B cell (primary cell): ENCODE results near the gene FOXO4. TPM values are rescaled to one million over a fixed set of nuclear protein-coding genes. Genes with fewer than 3 reads are reported as not detected.

ENCODE experiments used
- ATAC-seq: fragments of 200-7000 bp; cut with Tn5 transposase; one replicate; pipeline ENCODE4 v1.10.0; 2021; ENCODE audit warnings: low read depth, mild to moderate bottlenecking, moderate number of reproducible peaks, moderate library complexity
- CTCF ChIA-PET: fragments of 350-600 bp; sonication (Branson Sonifier 250); formaldehyde crosslinking; loops from one replicate; lab custom pipeline; 2021; ENCODE audit warnings: antibody characterized with exemption, inconsistent platforms; lab: Charles Lee
- POLR2A ChIA-PET: fragments of 350-600 bp; sonication (Branson Sonifier 250); formaldehyde crosslinking; loops from one replicate; lab custom pipeline; 2021; ENCODE audit warnings: antibody characterized with exemption; lab: Charles Lee
- DNase-seq: peaks from one replicate; pipeline ENCODE4 v3.0.0; 2013
- H2AFZ ChIP-seq: 2 replicates; pipeline ENCODE4 v1.6.1; 2012; ENCODE audit warnings: mild to moderate bottlenecking, low read depth, low read length; ENCODE audit not compliant: insufficient read depth, poor library complexity, severe bottlenecking
- H3K27ac ChIP-seq, 2 donors: 1 replicate in 1 of 2; 2 replicates in 1 of 2; pipeline ENCODE4 v1.5.1; 2012 to 2013; ENCODE audit warnings: low read length in 2 of 2, mild to moderate bottlenecking in 2 of 2, moderate library complexity in 1 of 2
- H3K27me3 ChIP-seq, 4 experiments: fragments of 200-600 bp in 1 of 4; sonication (generic) in 1 of 4; replicated peaks in 1 of 4; 1 replicate in 2 of 4; 2 replicates in 2 of 4; pipeline versions ENCODE4 v1.6.1 to v1.7.0; 2013 to 2016; ENCODE audit warnings: low read length in 3 of 4, mild to moderate bottlenecking in 2 of 4, mixed read lengths in 1 of 4, moderate library complexity in 1 of 4; ENCODE audit not compliant: insufficient read depth in 4 of 4, control insufficient read depth in 3 of 4; ENCODE audit errors: control extremely low read depth in 1 of 4
- H3K36me3 ChIP-seq, 2 experiments: replicated peaks in 1 of 2; 1 replicate in 1 of 2; 2 replicates in 1 of 2; pipeline versions ENCODE4 v1.6.1 to v1.7.1; 2013; ENCODE audit warnings: low read length in 1 of 2; ENCODE audit not compliant: insufficient read depth in 2 of 2, control insufficient read depth in 1 of 2; ENCODE audit errors: control extremely low read depth in 1 of 2, extremely low read depth in 1 of 2
- H3K4me1 ChIP-seq, 2 donors: fragments of 200-600 bp in 1 of 2; sonication (generic) in 1 of 2; 1 replicate in 1 of 2; 2 replicates in 1 of 2; pipeline versions ENCODE4 v1.5.1 to v1.6.1; 2013 to 2017; ENCODE audit warnings: low read length in 2 of 2; ENCODE audit not compliant: control insufficient read depth in 2 of 2, insufficient read depth in 2 of 2
- H3K4me2 ChIP-seq: replicated peaks from 2 replicates; pipeline ENCODE3; 2012; ENCODE audit warnings: mild to moderate bottlenecking, low read depth, low read length; ENCODE audit not compliant: poor library complexity, severe bottlenecking
- H3K4me3 ChIP-seq, 5 experiments: fragments of 200-600 bp in 1 of 5; sonication (generic) in 1 of 5; 1 replicate in 3 of 5; 2 replicates in 2 of 5; pipeline versions ENCODE4 v1.5.1 to v1.7.0; 2011 to 2016; ENCODE audit warnings: low read length in 4 of 5, mild to moderate bottlenecking in 4 of 5, low read depth in 2 of 5, control low read depth in 1 of 5, moderate library complexity in 1 of 5; ENCODE audit not compliant: insufficient read depth in 1 of 5; ENCODE audit errors: control extremely low read depth in 1 of 5, extremely low read depth in 1 of 5
- H3K79me2 ChIP-seq: fragments of 200-600 bp; sonication (generic); one replicate; pipeline ENCODE4 v1.6.0; 2016; ENCODE audit warnings: low read length; ENCODE audit not compliant: control insufficient read depth, insufficient read depth
- H3K9ac ChIP-seq: fragments of 200-600 bp; sonication (generic); 2 replicates; pipeline ENCODE4 v1.6.1; 2017; ENCODE audit warnings: mild to moderate bottlenecking, low read length, moderate library complexity
- H3K9me3 ChIP-seq, 3 donors: one replicate each; pipeline versions ENCODE4 v1.6.1 to v1.7.1; 2013; ENCODE audit warnings: low read length in 2 of 3; ENCODE audit not compliant: control insufficient read depth in 2 of 3, insufficient read depth in 1 of 3; ENCODE audit errors: control extremely low read depth in 1 of 3
- H4K20me1 ChIP-seq: 2 replicates; pipeline ENCODE4 v1.6.0; 2012; ENCODE audit warnings: mild to moderate bottlenecking, low read length; ENCODE audit not compliant: insufficient read depth, control insufficient read depth, poor library complexity, severe bottlenecking
- H3K27ac Mint-ChIP-seq: one replicate; pipeline ENCODE4 v1.8.0; 2021; ENCODE audit warnings: mixed read lengths
- H3K27me3 Mint-ChIP-seq: one replicate; pipeline ENCODE4 v1.8.0; 2021; ENCODE audit warnings: mixed read lengths
- H3K4me1 Mint-ChIP-seq: one replicate; pipeline ENCODE4 v1.8.0; 2021; ENCODE audit warnings: mixed read lengths
- H3K4me3 Mint-ChIP-seq: one replicate; pipeline ENCODE4 v1.8.0; 2021; ENCODE audit warnings: mixed read lengths
- H3K9me3 Mint-ChIP-seq: one replicate; pipeline ENCODE4 v1.8.0; 2022; ENCODE audit warnings: mixed read lengths; ENCODE audit not compliant: insufficient read depth
- CTCF ChIP-seq: fragments of 200-600 bp; IDR thresholded peaks from one replicate; pipeline ENCODE4 v1.8.0; 2022; ENCODE audit warnings: antibody characterized with exemption, mild to moderate bottlenecking
- EZH2 ChIP-seq: IDR thresholded peaks from 2 replicates; pipeline ENCODE4 v1.6.1; 2012; ENCODE audit warnings: borderline replicate concordance, low read depth, mild to moderate bottlenecking, moderate library complexity, low read length; ENCODE audit not compliant: insufficient read depth, poor library complexity, severe bottlenecking
- WGBS: methylation state at CpG from one replicate; pipeline ENCODE4 v1.1.5; 2013; ENCODE audit warnings: missing lambda C conversion rate; ENCODE audit not compliant: insufficient coverage; 5-methylcytosine and 5-hydroxymethylcytosine counted together
- intact Hi-C: fragments of 100-400 bp; cut with micrococcal nuclease; formaldehyde crosslinking; loops from one replicate; pipeline ENCODE4 v1.10.0; 2022
- polyA plus RNA-seq: library from polyadenylated mRNA; depleted of rRNA; stranded (reverse); fragments of >200 nt; gene quantifications from 2 replicates; pipeline ENCODE4 v1.2.3, GENCODE V29; 2012
- total RNA-seq, 2 donors: library from RNA; stranded (reverse); fragments of 120-200 nt in 1 of 2; gene quantifications; 1 replicate in 1 of 2; 2 replicates in 1 of 2; pipeline versions ENCODE4 v1.2.3 to v1.2.4, GENCODE V29; 2013 to 2022

FOXO4 gene
- total and polyA plus RNA-seq, 2 donors (not counting 1 experiment from before 2014, with no cell fraction given), result 13.4 to 41.4 TPM

DNA sequence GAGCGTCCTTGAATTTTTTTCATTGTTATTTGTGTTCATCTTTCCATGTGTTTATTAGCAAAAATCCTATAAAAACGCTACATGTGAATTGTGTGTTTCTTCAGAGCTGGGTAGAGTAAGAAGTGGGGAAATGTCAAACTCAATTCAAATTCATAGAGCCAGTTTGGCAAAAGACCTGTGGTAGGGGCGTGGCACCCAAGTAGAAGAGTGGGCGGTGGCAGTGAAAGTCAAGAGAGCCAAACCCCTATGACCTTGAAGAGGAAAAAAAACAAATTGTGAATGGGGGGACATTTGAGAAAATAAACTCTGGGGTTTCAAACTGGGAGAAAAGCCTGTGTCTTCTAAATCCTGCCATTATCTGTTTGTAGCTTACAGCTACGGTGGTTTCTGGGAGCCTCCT, 4.4 kb upstream of the FOXO4 start:
- ATAC-seq (no peak), DNase-seq (no peak)
- no peaks in the 10 kb centered on the region for H3K9me3 ChIP-seq
- no peaks in the 10 kb centered on the region for H3K36me3 ChIP-seq
- no peak overlapping the region for H3K4me3 Mint-ChIP-seq
- H3K4me1 Mint-ChIP-seq, result peaks cover 9% of the 10 kb centered on the region
- H3K27me3 ChIP-seq, result no peaks in the 10 kb centered on the region
- H3K9ac ChIP-seq, result no peak overlapping the region
- POLR2A ChIA-PET, result no interaction called here
- H3K4me1 ChIP-seq, result peaks cover 4 to 7% of the 10 kb centered on the region in 2 donors
- CTCF ChIA-PET, result no interaction called here
- H4K20me1 ChIP-seq, result no peaks in the 10 kb centered on the region
- H3K27ac Mint-ChIP-seq, result no peak overlapping the region
- WGBS, result no CpG with 5 or more reads among the region's 5 CpGs
- no peaks in the 10 kb centered on the region for H3K27me3 Mint-ChIP-seq
- H3K79me2 ChIP-seq, result peaks cover 4% of the 10 kb centered on the region
- no peak for TF ChIP-seq EZH2
- no peak for TF ChIP-seq CTCF
- H3K4me3 ChIP-seq, result no peak overlapping the region
- no peak overlapping the region for H3K4me2 ChIP-seq
- no peak overlapping the region for H2AFZ ChIP-seq
- intact Hi-C loops, result loop anchor here (10.0 kb wide), 1 partner anchor 164 kb away; the partner anchor contains the start of gene ZMYM3
- no peak overlapping the region for H3K27ac ChIP-seq
- H3K9me3 Mint-ChIP-seq, result no peaks in the 10 kb centered on the region

GRCh38 chrX:71095033-71095432, 618 bp upstream of the FOXO4 start:
- H3K79me2 ChIP-seq, result peaks cover 13% of the 10 kb centered on the region
- peak overlapping the region; percentile 49 to 73 (median 61) for H3K4me3 ChIP-seq
- peak overlapping the region; percentile 87 for H3K27ac Mint-ChIP-seq
- H3K9me3 Mint-ChIP-seq, result no peaks in the 10 kb centered on the region
- H2AFZ ChIP-seq, result peak overlapping the region; percentile 88
- no peaks in the 10 kb centered on the region for H3K9me3 ChIP-seq
- peak overlapping the region; percentile 57 for H3K9ac ChIP-seq
- H3K36me3 ChIP-seq, result no peaks in the 10 kb centered on the region
- no peak for TF ChIP-seq CTCF
- TF ChIP-seq EZH2, result no peak
- ChIA-PET CTCF (interaction anchor here (1.4 kb wide), 1 partner anchor 35 kb away, joined by 4 read pairs; no protein-coding TSS in a partner anchor), POLR2A (no interaction called here)
- peak overlapping the region; percentile 74 for H3K4me2 ChIP-seq
- peak overlapping the region; percentile 98 for H3K4me3 Mint-ChIP-seq
- no peaks in the 10 kb centered on the region for H3K27me3 Mint-ChIP-seq
- 29% methylated on average over 3 of the region's 6 CpGs for WGBS
- intact Hi-C loops, result loop anchor here (1.0 to 10.0 kb wide), 2 partner anchors 27 to 160 kb away; partner anchors contain the start of genes SNX12 and ZMYM3
- H3K27ac ChIP-seq, result peak overlapping the region in 1 of 2 donors; percentile 61
- peaks cover 13 to 28% of the 10 kb centered on the region in 2 donors for H3K4me1 ChIP-seq
- ATAC-seq, result no peak
- no peak for DNase-seq
- no peaks in the 10 kb centered on the region for H3K27me3 ChIP-seq
- H3K4me1 Mint-ChIP-seq, result peaks cover 26% of the 10 kb centered on the region
- H4K20me1 ChIP-seq, result no peaks in the 10 kb centered on the region
